ENCODE measurements around the gene CCL28. TPM values are rescaled to one million over a fixed set of nuclear protein-coding genes. Genes with fewer than 3 reads are reported as not detected.
A peak's percentile ranks its signal among the peaks of the same experiment; 100 is the strongest.

CCL28 gene
- total and polyA plus RNA-seq, 2 of the 13 experiments (the other 11 are each of a cell fraction or from before 2014, with no cell fraction given) = 0.03 TPM; not detected in 1

GRCh38 chr5:43432486-43433375, 20.5 kb upstream of the CCL28 start (continued):
- peak; percentile 82 for TF ChIP-seq POGK (CRISPR knock-in tag; conservative IDR thresholded peaks at IDR 0.05)
- peak; percentile 22 for TF ChIP-seq ZNF781 (CRISPR knock-in tag; IDR thresholded peaks at IDR 0.05; ENCODE audit: borderline replicate concordance, not compliant biosample characterization)
- no peak for TF ChIP-seq ZNF563 (CRISPR knock-in tag; IDR thresholded peaks at IDR 0.05)
- no peak for TF ChIP-seq GTF2F1 (IDR thresholded peaks at IDR 0.05; ENCODE audit: low read length)
- no peak for TF ChIP-seq NR1H2 (CRISPR knock-in tag; IDR thresholded peaks at IDR 0.05; ENCODE audit: borderline replicate concordance, low read depth)
- TF ChIP-seq ZFP62 (CRISPR knock-in tag; IDR thresholded peaks at IDR 0.05) = no peak
- TF ChIP-seq ZNF576 (CRISPR knock-in tag; IDR thresholded peaks at IDR 0.05) = no peak
- no peak for TF ChIP-seq MTF2 (CRISPR knock-in tag; IDR thresholded peaks at IDR 0.05; ENCODE audit: borderline replicate concordance)
- TF ChIP-seq ZFP36L1 (CRISPR knock-in tag; IDR thresholded peaks at IDR 0.05) = peak; percentile 66; the same call in 1 of the 2 replicates
- no peak for TF ChIP-seq ZBTB2 (CRISPR knock-in tag; IDR thresholded peaks at IDR 0.05; ENCODE audit: low read depth)
- TF ChIP-seq ZNF75D (CRISPR knock-in tag; IDR thresholded peaks at IDR 0.05; ENCODE audit: borderline replicate concordance) = no peak
- no peak for TF ChIP-seq CEBPZ (IDR thresholded peaks at IDR 0.05; ENCODE audit: low read length)
- no peak for TF ChIP-seq TEAD2 (CRISPR knock-in tag; IDR thresholded peaks at IDR 0.05)
- no peak for TF ChIP-seq ZNF142 (CRISPR knock-in tag; IDR thresholded peaks at IDR 0.05)
- 0 out of 2 replicates have a peak, but pooled peaks have one; percentile 25 for TF ChIP-seq KDM2A (CRISPR knock-in tag; IDR thresholded peaks at IDR 0.05; ENCODE audit: borderline replicate concordance, low read depth)

Data from HepG2 (cell line).